ENCODE data around the gene TCF7L1. TPM values are rescaled to one million over a fixed set of nuclear protein-coding genes. Genes with fewer than 3 reads are reported as not detected.

TCF7L1 gene
- total and polyA plus RNA-seq, 2 of the 13 experiments (the other 11 are each of a cell fraction or from before 2014, with no cell fraction given): 0.04 to 0.15 TPM

DNA sequence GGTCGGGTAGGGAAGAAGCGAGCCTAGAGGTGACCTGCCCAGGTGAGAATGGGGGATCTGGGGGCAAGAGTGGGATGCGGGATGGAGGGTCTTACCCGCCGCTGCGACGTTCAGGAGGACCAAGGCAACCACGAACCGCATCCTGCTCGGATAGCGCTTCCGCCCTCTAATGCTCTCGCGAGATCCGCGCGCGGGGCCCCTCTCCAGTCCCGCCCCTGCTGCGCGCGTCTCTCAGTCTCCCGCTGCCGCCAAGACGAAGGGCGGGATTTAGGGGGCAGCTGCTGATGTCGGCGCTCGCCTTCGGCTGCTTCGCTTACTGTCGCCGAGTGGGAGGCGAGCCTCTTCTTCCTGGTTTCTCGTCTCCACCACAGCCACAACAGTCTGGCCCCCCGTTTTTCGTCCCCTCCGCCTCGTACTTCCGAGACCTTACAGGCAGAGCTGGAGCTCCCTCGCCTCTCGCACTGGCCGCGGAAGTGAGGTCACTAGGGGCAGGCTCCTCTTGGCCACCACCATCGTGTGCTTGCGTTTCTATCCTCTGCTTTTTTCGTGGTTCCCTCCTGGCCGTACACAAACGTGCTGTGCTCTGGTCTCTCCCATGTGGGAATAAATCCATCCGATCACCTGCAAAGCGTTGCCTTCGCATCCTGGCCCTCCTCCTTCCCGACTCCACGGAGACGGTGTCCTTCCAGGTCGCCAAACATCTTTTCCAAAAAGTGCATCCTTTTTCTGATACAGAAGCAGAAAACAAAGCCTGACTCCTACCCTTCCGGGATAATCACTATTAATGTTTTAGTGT, 194.8 kb downstream of the TCF7L1 start, which contains the start of gene TGOLN2 (continued):
- TF ChIP-seq GABPA (IDR thresholded peaks at IDR 0.05; ENCODE audit: low read depth, low read length) (peak; percentile 58), GABPA (CRISPR knock-in tag; IDR thresholded peaks at IDR 0.05; ENCODE audit: low read depth) (peak; percentile 90), ZSCAN22 (CRISPR knock-in tag; IDR thresholded peaks at IDR 0.05) (peak; percentile 77), FOXC1 (CRISPR knock-in tag; IDR thresholded peaks at IDR 0.05; ENCODE audit: borderline replicate concordance) (peak; percentile 94), THAP11 (CRISPR knock-in tag; IDR thresholded peaks at IDR 0.05) (peak; percentile 92), BRCA1 (CRISPR knock-in tag; IDR thresholded peaks at IDR 0.05) (peak; percentile 97), FOXP1 (IDR thresholded peaks at IDR 0.05) (no peak), FOXP1 (CRISPR knock-in tag; IDR thresholded peaks at IDR 0.05) (no peak), FOXK1 (CRISPR knock-in tag; IDR thresholded peaks at IDR 0.05; ENCODE audit: borderline replicate concordance, low read depth) (peak; percentile 36; the same call in 1 of the 2 replicates), WIZ (CRISPR knock-in tag; IDR thresholded peaks at IDR 0.05) (peak; percentile 92; the same call in 1 of the 2 replicates), SMAD9 (CRISPR knock-in tag; IDR thresholded peaks at IDR 0.05) (no peak; the same call in 1 of the 2 replicates), SP4 (CRISPR knock-in tag; IDR thresholded peaks at IDR 0.05) (peak; percentile 73; the same call in 1 of the 2 replicates), ZNF713 (CRISPR knock-in tag; IDR thresholded peaks at IDR 0.05) (peak; percentile 96; the same call in 1 of the 2 replicates), ELF4 (CRISPR knock-in tag; IDR thresholded peaks at IDR 0.05; ENCODE audit: borderline replicate concordance) (peak; percentile 74), ZNF331 (CRISPR knock-in tag; IDR thresholded peaks at IDR 0.05) (peak; percentile 94), HDAC6 (IDR thresholded peaks at IDR 0.05; ENCODE audit: low read depth, low read length) (no peak), CREB1 (IDR thresholded peaks at IDR 0.05) (peak; percentile 75), CREB1 (CRISPR knock-in tag; IDR thresholded peaks at IDR 0.05) (peak; percentile 93), MYC (CRISPR knock-in tag; IDR thresholded peaks at IDR 0.05; ENCODE audit: borderline replicate concordance) (peak; percentile 91), AGO2 (optimal IDR thresholded peaks at IDR 0.05; ENCODE audit: low read depth, low read length) (peak; percentile 94), HMG20B (CRISPR knock-in tag; conservative IDR thresholded peaks at IDR 0.05) (no peak; the same call in none of the 2 replicates), RFX5 (IDR thresholded peaks at IDR 0.05; ENCODE audit: low read depth, low read length) (no peak; the same call in 1 of the 2 replicates), SOX13 (IDR thresholded peaks at IDR 0.05) (no peak; the same call in none of the 2 replicates), SOX13 (CRISPR knock-in tag; conservative IDR thresholded peaks at IDR 0.05 in 1 of 2, IDR thresholded peaks at IDR 0.05 in 1 of 2) (peak in 1 of 2 experiments; percentile 60; a peak in 2 of 4 replicates)
- TF ChIP-seq, protein P1, sequence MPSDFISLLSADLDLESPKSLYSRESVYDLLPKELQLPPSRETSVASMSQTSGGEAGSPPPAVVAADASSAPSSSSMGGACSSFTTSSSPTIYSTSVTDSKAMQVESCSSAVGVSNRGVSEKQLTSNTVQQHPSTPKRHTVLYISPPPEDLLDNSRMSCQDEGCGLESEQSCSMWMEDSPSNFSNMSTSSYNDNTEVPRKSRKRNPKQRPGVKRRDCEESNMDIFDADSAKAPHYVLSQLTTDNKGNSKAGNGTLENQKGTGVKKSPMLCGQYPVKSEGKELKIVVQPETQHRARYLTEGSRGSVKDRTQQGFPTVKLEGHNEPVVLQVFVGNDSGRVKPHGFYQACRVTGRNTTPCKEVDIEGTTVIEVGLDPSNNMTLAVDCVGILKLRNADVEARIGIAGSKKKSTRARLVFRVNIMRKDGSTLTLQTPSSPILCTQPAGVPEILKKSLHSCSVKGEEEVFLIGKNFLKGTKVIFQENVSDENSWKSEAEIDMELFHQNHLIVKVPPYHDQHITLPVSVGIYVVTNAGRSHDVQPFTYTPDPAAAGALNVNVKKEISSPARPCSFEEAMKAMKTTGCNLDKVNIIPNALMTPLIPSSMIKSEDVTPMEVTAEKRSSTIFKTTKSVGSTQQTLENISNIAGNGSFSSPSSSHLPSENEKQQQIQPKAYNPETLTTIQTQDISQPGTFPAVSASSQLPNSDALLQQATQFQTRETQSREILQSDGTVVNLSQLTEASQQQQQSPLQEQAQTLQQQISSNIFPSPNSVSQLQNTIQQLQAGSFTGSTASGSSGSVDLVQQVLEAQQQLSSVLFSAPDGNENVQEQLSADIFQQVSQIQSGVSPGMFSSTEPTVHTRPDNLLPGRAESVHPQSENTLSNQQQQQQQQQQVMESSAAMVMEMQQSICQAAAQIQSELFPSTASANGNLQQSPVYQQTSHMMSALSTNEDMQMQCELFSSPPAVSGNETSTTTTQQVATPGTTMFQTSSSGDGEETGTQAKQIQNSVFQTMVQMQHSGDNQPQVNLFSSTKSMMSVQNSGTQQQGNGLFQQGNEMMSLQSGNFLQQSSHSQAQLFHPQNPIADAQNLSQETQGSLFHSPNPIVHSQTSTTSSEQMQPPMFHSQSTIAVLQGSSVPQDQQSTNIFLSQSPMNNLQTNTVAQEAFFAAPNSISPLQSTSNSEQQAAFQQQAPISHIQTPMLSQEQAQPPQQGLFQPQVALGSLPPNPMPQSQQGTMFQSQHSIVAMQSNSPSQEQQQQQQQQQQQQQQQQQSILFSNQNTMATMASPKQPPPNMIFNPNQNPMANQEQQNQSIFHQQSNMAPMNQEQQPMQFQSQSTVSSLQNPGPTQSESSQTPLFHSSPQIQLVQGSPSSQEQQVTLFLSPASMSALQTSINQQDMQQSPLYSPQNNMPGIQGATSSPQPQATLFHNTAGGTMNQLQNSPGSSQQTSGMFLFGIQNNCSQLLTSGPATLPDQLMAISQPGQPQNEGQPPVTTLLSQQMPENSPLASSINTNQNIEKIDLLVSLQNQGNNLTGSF (CRISPR knock-in tag; IDR thresholded peaks at IDR 0.05): peak; percentile 90; the same call in 1 of the 2 replicates
- TF ChIP-seq, protein P2, sequence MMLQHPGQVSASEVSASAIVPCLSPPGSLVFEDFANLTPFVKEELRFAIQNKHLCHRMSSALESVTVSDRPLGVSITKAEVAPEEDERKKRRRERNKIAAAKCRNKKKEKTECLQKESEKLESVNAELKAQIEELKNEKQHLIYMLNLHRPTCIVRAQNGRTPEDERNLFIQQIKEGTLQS (CRISPR knock-in tag; IDR thresholded peaks at IDR 0.05): peak; percentile 71; the same call in 1 of the 2 replicates

Data from HepG2 (cell line).